Activated T-cell treated with anti-CD3 and anti-CD28 coated beads, Interleukin-2, amount 50 U/mL, for 48 hours (primary cell): ENCODE measurements around the gene SIRT3.
A peak's percentile ranks its signal among the peaks of the same experiment; 100 is the strongest.
"Not testable (repeated sequence)": the region's sequence is repeated elsewhere in the genome, so short reads cannot be mapped to it uniquely, and the experiment has no call there.

Source experiments
- DNase-seq, 2 experiments: peaks; one replicate each; pipeline ENCODE4 v3.0.0-alpha.2; 2020

The SIRT3 gene

GRCh38 chr11:201966-202365 is 34.2 kb downstream of the SIRT3 start:
- peak in 1 of 2 experiments; percentile 21 for DNase-seq

GRCh38 chr11:200224-201003 is 35.7 kb downstream of the SIRT3 start:
- peak in 1 of 2 experiments; percentile 17 for DNase-seq

GRCh38 chr11:199782-200181 is 36.4 kb downstream of the SIRT3 start:
- DNase-seq, result peak in 1 of 2 experiments; percentile 15

GRCh38 chr11:199004-199581 is 37.0 kb downstream of the SIRT3 start:
- no peak for DNase-seq

- no peak for DNase-seq
These were observed 37.8 kb downstream of the SIRT3 start for GRCh38 chr11:198236-198806.

- DNase-seq, result no peak
These were observed 38.4 kb downstream of the SIRT3 start for GRCh38 chr11:197741-198235.

- DNase-seq, result peak in 1 of 2 experiments; percentile 15
These were observed 39.1 kb downstream of the SIRT3 start for GRCh38 chr11:196786-197731.

GRCh38 chr11:193481-193880 is 42.7 kb downstream of the SIRT3 start:
- DNase-seq, result peak in 1 of 2 experiments; percentile 16

- DNase-seq, result not testable (repeated sequence)
These were observed 43.4 kb downstream of the SIRT3 start, which contains the start of gene SCGB1C1 for GRCh38 chr11:192674-193128. TSS of gene SCGB1C1 (plus strand) at chr11:193078. CDS start at chr11:193100, 22 bp downstream.

GRCh38 chr11:191490-192478 is 44.4 kb downstream of the SIRT3 start:
- DNase-seq, result peak; percentile 82 to 85

GRCh38 chr11:190546-190945 is 45.6 kb downstream of the SIRT3 start:
- not testable (repeated sequence) for DNase-seq

GRCh38 chr11:189843-190311 is 46.3 kb downstream of the SIRT3 start:
- peak; percentile 61 to 73 for DNase-seq

- not testable (repeated sequence) for DNase-seq
These were observed 46.9 kb downstream of the SIRT3 start for GRCh38 chr11:189200-189783.

GRCh38 chr11:180242-180641 is 55.9 kb downstream of the SIRT3 start:
- not testable (repeated sequence) for DNase-seq
